ENCODE data around the gene CXCL3. TPM values are rescaled to one million over a fixed set of nuclear protein-coding genes. Genes with fewer than 3 reads are reported as not detected.

The CXCL3 gene
- polyA plus RNA-seq, 1 experiment: 0.74 TPM

GRCh38 chr4:74059161-74059829, 20.8 kb upstream of the CXCL3 start:
- POLR2A ChIA-PET: no interaction called here
- CTCF ChIA-PET: interaction anchor here (0.6 to 1.3 kb wide), 2 partner anchors 39 to 1438 kb away, joined by 3 to 4 read pairs; partner anchors contain the start of gene CXCL2
- no peak for DNase-seq (ENCODE audit: low read depth, low spot score)
- no peak for TF ChIP-seq CTCF (IDR thresholded peaks at IDR 0.05; ENCODE audit: low read depth, low read length)
- no peak overlapping the region for H3K4me3 ChIP-seq (ENCODE audit: low read depth, low read length)
- no peaks in the 10 kb centered on the region for H3K9me3 ChIP-seq (ENCODE audit: control insufficient read depth, insufficient read depth, low read length)
- no peaks in the 10 kb centered on the region for H3K27me3 ChIP-seq (ENCODE audit: control insufficient read depth, insufficient read depth, low read length)
- no peak overlapping the region for H3K27ac ChIP-seq (ENCODE audit: low read depth, low read length)

DNA sequence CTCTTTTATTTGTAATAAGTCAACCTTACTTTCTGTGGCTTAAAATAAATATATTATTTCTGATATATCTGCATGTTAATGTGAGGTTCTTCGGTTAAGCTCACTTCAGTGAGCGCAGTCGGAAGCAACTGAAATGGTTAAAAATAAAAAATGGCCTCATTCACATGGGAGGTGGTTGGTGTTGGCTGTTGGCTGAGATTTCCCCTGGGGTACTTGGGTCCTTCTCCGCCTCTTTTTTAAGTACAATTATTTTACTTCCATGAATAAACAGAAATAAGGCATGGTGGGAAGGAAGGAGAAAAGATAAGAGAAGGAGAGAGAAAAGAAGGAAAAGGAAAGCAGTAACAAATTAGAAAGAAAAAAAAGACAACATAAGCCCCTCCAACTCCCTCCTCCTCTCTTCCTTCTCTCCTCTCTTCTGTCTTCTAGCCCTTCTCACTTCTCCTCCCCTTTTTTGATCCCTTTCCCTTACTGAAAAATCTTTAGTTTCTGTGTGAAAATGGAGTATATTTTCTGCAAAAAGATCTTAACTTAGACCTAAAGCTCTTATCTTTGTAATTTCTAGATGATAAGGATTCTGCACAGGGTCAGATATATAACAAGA, 19.7 kb upstream of the CXCL3 start:
- Histone ChIP-seq H3K9me3 (ENCODE audit: control insufficient read depth, insufficient read depth, low read length) (no peaks in the 10 kb centered on the region), H3K4me3 (ENCODE audit: low read depth, low read length) (no peak overlapping the region), H3K27me3 (ENCODE audit: control insufficient read depth, insufficient read depth, low read length) (no peaks in the 10 kb centered on the region), H3K27ac (ENCODE audit: low read depth, low read length) (no peak overlapping the region)
- no peak for TF ChIP-seq CTCF (IDR thresholded peaks at IDR 0.05; ENCODE audit: low read depth, low read length)
- no peak for DNase-seq (ENCODE audit: low read depth, low spot score)
- ChIA-PET CTCF (no interaction called here), POLR2A (no interaction called here)

GRCh38 chr4:74057588-74057987, 19.1 kb upstream of the CXCL3 start:
- Histone ChIP-seq H3K27ac (ENCODE audit: low read depth, low read length) (no peak overlapping the region), H3K9me3 (ENCODE audit: control insufficient read depth, insufficient read depth, low read length) (no peaks in the 10 kb centered on the region), H3K4me3 (ENCODE audit: low read depth, low read length) (no peak overlapping the region), H3K27me3 (ENCODE audit: control insufficient read depth, insufficient read depth, low read length) (no peaks in the 10 kb centered on the region)
- DNase-seq (ENCODE audit: low read depth, low spot score): no peak
- TF ChIP-seq CTCF (IDR thresholded peaks at IDR 0.05; ENCODE audit: low read depth, low read length): no peak
- ChIA-PET CTCF (interaction anchor here (0.8 kb wide), 1 partner anchor 131 kb away, joined by 3 read pairs; no protein-coding TSS in a partner anchor), POLR2A (interaction anchor here (1.0 to 1.6 kb wide), 2 partner anchors 41 to 52 kb away, joined by 4 read pairs; partner anchors contain the start of gene CXCL2)

DNA sequence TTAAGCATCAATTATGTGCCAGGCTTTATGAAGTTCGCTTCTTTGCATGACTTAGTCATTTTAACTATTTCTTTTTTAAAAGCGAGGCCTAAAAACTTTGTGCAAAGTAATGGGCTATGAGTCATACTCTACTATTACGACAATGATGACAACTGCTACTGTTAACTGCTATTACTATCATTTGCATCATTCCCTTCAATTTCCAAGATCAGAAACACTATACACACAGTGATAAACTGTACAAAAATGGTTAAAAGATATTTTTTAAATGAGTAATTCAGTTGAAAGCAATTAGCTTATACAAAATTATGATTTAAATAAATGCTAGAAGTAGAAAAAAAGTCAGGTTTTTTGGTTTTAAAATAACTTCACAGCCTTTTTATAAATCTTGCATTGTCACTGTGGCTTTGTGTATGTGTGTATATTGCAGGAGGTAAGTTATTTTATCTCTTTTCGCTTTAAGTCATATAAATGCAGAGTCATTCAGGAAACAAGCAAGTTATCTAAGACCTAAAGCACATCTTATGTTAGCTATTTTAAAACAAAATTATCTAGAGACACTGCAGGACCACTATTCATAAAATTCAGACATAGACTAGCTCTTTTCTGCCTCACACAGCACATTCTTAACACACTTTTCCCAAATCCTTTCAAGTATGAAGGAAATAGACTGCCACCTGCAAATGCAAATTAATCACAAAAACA, 18.5 kb upstream of the CXCL3 start:
- POLR2A ChIA-PET: interaction anchor here (1.0 to 1.6 kb wide), 2 partner anchors 42 to 53 kb away, joined by 4 read pairs; partner anchors contain the start of gene CXCL2
- no peaks in the 10 kb centered on the region for H3K9me3 ChIP-seq (ENCODE audit: control insufficient read depth, insufficient read depth, low read length)
- CTCF ChIA-PET: interaction anchor here (0.7 to 1.5 kb wide), 5 partner anchors 12 to 394 kb away, joined by 3 to 6 read pairs (median 3); partner anchors contain the start of gene CXCL3
- no peak overlapping the region for H3K4me3 ChIP-seq (ENCODE audit: low read depth, low read length)
- no peak overlapping the region for H3K27ac ChIP-seq (ENCODE audit: low read depth, low read length)
- TF ChIP-seq CTCF (IDR thresholded peaks at IDR 0.05; ENCODE audit: low read depth, low read length): no peak
- peak; percentile 26 for DNase-seq (ENCODE audit: low read depth, low spot score)
- H3K27me3 ChIP-seq (ENCODE audit: control insufficient read depth, insufficient read depth, low read length): no peaks in the 10 kb centered on the region
